Measurements from ENCODE around the gene DMKN.
A peak's percentile ranks its signal among the peaks of the same experiment; 100 is the strongest.

DMKN gene

DNA sequence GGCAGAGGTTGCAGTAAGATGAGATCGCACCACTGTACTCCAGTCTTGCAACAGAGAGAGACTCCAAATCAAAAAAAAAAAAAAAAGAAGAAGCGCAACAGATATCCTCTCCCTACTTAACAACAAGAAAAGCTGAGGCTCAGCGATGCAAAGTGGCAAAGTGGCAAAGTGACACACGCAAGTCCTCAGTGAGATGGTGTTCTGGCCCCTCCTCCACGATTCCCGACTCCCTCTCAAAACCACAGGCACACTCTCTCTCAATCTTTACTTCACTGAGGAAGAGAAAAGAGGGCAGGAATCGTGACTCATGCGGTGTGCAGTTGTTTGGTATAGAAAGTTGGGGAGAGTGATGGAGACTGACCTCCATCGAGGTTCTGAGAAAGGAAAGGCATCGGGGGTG is 52.8 kb downstream of the DMKN start:
- DNase-seq: no peak

DNA sequence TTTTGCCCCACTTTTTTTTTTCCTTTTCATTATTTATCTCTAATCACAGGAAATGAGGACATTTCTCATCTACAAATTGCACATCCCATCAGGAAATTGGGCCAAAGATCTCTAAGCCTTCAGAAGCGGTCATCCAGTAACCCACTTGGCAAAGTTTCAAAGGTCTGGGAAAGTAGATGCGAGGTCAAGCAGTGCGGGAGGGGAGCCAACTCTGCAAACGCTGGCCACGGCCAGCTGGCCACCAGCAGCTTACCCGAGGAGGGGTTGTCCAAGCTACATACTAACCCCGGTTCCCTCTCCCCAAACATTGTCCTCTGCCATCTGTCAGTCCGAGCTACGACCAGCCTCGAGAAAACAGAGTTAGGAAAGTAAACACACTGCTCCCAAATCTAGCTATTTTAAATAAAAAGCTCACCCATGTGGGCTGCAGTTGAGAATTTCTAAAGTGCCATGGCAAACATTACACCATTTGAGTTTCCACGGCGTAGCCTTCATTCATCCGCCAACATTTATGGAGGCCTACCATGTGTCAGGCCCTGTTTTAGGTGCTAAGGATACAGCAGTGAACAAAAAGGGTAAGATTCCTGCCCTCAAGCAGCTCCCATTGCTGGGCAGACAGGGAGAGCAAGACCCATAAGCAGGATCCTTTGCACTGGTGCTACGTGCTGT is 53.9 kb downstream of the DMKN start:
- no peak for DNase-seq

DNA sequence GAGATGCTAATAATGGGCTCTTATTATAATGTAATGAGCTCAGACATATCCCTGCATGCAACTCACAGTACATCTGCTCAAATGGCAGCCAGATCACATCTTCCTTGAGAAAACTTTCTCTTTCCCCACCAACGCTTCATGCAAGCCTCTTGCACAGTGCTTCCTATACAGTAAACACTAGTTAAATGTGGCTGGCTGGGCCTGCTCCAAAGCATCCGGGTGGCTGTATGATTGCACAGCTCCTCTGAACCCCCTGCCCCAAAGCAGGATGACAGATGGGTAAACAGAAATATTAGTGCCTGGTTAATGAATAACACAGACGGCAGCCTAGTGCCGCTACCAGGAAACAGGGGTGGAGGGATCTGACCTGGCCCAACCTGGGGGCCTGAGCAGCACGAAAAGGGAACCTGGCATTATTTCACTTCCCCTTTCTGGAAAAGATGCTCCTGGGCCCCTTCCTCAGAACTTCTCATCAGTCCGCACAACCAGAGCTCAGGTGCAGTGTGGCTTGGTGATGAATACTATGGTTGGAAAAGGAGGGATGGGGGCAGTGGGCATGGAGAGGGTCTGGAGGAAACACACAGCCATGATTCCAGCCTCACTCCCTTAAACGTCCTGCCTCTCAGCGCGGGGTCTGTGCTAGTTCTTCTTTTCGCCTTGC is 54.6 kb downstream of the DMKN start:
- DNase-seq: peak; percentile 51

DNA sequence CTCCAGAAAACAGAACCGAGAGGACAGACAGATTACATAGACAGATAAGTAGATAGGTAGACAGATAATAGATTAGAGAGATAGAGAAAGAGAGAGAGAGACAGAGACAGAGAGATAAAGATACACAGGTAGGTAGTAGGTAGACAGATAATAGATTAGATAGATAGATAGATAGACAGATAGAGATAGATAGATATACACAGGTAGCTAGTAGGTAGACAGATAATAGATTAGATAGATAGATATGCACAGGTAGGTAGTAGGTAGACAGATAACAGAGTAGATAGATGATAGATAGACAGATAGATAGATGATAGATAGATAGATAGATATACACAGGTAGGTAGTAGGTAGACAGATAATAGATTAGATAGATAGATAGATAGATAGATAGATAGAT is 55.3 kb downstream of the DMKN start:
- no peak for DNase-seq

DNA sequence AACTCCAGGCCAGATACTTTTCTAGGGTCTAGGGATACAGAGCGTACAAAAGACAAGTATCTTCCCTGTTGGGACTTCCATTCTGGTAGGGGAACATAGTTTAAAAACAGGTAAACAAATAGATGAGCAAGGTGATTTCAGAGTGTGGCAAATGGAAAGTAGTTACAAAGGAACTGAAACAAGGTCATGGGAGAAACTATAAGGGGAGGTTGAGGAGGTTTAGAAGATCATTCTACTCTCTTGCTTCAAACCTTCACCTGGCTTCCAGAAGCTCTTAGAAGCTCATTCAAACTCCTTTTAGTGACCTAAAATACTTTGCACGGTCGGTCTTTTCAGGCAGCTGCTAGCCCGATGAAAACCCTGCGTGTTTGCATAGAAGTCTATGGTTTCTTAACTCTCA is 56.3 kb downstream of the DMKN start:
- no peak for DNase-seq

DNA sequence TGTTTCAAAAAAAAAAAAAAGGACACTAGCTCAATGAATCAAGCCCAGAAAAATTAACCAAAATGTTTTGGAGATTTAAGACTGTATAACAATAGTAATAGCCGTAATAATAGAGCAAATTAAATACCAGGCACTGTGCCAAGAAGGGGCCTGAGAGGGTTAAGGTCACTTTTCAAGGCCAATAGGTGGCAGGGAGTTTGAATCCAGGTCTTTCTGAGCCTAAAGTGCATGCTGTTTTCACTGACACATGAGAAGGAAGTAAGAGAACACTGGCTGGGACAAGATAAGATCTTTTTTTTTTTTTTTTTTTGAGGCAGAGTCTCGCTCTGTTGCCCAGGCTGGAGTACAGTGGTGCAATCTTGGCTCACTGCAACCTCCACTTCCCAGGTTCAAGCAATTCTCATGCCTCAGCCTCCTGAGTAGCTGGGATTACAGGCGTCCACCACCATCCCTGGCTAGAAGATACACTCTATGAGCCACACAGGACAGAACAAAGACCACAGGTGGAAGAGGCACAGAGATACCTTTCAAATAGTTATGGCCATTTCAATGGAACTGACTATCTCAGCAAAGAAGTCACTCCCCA is 57.7 kb downstream of the DMKN start:
- peak; percentile 35 for DNase-seq

DNA sequence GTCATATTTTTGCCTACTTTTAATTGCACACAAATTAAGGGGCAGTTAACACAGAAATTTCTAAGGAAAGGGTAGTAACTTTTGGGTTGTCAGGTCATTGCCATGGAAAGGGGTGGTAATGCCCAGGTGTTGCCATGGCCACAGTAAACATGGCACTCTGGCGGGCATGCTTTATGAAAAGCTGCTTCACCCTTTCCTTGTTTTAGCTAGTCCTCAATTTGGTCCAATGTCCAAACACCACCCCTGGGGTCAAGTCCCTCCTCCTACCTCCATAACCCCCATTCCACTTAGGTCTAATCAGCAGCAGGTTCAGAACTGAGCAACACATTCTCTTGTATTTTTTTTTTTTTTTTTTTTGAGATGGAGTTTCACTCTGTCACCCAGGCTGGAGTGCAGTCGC is 58.8 kb downstream of the DMKN start:
- DNase-seq: no peak

DNA sequence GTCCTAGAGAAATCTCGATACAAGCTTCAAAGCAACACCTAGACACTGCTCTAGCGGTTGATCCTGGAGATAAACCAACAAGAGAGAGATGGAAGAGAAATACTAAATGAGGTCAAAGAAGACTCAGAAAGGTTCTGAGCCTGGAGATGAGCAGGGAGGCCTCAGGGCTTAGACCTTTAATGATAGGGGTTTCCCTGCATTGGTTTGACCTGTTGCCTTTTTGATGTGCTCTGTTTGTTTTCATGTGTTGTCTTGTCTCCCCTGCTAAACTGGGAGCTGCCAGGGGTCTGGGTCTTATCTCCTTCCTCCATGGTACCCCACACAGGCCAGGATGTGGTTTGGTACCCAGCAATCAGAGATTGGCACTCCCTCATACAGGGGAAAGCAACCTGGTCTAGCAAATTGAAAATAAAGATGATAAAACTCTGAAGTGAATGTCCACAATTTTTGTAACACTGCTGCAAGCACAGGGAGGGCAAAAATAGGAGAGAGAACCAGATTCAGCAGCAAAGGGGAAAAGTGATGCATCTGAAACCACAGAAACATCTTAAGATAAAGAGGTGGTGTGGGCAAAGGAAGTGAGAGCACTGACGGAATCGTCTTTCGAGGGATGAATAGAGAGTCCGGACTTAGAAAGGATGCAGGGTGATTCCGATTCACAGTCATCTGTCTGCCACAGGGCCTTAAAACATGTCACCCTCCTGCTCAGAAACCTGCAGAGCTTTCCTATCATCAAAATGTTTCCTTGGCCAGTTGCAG is 61.9 kb downstream of the DMKN start:
- DNase-seq: no peak

DNA sequence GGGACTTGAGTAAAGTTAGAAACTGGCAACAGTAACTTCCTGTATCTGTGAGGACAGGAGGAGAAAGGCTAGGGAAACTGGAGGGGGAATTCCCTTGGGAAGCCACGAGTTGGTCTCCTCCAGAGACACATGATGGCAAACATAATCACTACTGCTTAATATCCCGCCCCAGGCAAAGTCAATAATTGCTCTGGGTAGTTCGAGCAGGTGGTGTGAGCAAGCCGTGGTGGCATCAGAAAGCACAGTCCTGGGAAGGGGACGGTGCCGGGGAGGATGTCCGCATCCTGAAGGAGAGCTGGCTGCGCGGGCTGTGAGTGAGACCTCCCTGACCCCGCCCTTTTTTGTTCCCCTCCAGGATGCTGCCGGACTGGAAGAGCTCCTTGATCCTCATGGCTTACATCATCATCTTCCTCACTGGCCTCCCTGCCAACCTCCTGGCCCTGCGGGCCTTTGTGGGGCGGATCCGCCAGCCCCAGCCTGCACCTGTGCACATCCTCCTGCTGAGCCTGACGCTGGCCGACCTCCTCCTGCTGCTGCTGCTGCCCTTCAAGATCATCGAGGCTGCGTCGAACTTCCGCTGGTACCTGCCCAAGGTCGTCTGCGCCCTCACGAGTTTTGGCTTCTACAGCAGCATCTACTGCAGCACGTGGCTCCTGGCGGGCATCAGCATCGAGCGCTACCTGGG is 63.9 kb downstream of the DMKN start:
- DNase-seq: no peak

DNA sequence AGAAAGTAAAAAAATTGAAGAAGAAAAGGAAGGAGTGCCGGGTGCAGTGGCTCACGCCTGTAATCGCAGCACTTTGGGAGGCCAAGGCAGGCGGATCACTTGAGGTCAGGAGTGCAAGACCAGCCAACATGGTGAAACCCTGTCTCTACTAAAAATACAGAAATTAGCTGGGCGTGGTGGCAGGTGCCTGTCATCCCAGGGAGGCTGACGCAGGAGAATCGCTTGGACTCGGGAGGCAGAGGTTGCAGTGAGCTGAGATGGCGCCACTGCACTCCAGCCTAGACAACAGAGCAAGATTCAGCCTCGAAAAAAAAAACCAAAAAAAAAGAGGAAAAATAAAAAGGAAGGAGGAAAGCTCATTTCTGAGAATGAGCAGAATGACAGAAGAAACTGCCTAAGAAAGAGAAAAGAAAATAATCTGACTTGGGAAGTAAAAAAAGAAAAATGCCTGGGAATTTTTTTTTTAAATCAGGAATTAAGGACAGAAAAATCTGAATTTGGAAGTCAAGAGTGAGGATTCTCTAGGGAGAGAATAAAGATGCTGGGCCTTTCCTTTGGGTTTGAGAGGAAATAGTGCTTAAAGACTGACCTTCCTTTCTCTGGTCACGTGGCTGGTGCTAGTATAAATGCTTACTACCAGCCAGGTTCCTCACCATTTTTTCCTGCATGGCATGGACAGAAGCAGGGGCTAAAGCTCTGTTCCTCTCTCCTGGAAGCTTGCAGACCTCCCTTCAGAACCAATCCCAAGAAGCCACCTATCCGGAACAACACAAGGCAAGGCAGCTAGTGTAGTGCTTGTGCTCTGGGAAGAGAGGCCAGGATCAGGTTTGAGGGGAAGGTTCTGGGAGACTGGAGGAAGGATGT is 65.6 kb downstream of the DMKN start, which contains the start of gene FFAR2:
FFAR2 (plus strand) TSS at position 652 of the 864 bp plus-strand sequence. CDS start 1,458 bp downstream, outside the sequence.
- no peak for DNase-seq
